HG02970 (cell line): Measurements from ENCODE around the gene CDK5RAP2.

Source experiments
- ATAC-seq: cut with Tn5 transposase; IDR thresholded peaks from one replicate; pipeline ENCODE4 v1.9.1; 2021; ENCODE audit warnings: mild to moderate bottlenecking, moderate library complexity, moderate number of reproducible peaks; ENCODE audit not compliant: unreplicated experiment, low FRiP score

Gene CDK5RAP2

GRCh38 chr9:120442308-120442995 is 137.5 kb downstream of the CDK5RAP2 start:
- no peak for ATAC-seq

- ATAC-seq, result no peak
Measured at GRCh38 chr9:120441426-120442307, 138.3 kb downstream of the CDK5RAP2 start.

GRCh38 chr9:120440791-120441190 is 139.2 kb downstream of the CDK5RAP2 start:
- ATAC-seq, result no peak

- no peak for ATAC-seq
Measured at GRCh38 chr9:120439926-120440325, 140.0 kb downstream of the CDK5RAP2 start.

GRCh38 chr9:120438836-120439546 is 141.0 kb downstream of the CDK5RAP2 start:
- no peak for ATAC-seq

GRCh38 chr9:120438111-120438510 is 141.9 kb downstream of the CDK5RAP2 start:
- no peak for ATAC-seq

GRCh38 chr9:120436983-120437475 is 142.9 kb downstream of the CDK5RAP2 start:
- no peak for ATAC-seq

GRCh38 chr9:120436446-120436845 is 143.5 kb downstream of the CDK5RAP2 start:
- no peak for ATAC-seq

- no peak for ATAC-seq
Measured at GRCh38 chr9:120435091-120435490, 144.9 kb downstream of the CDK5RAP2 start.

- no peak for ATAC-seq
Measured at GRCh38 chr9:120434532-120434931, 145.4 kb downstream of the CDK5RAP2 start.

- ATAC-seq, result no peak
Measured at GRCh38 chr9:120433701-120434100, 146.3 kb downstream of the CDK5RAP2 start.

GRCh38 chr9:120432600-120432999 is 147.4 kb downstream of the CDK5RAP2 start:
- ATAC-seq, result no peak

- ATAC-seq, result no peak
Measured at GRCh38 chr9:120431268-120431667, 148.7 kb downstream of the CDK5RAP2 start.

GRCh38 chr9:120424248-120424647 is 155.7 kb downstream of the CDK5RAP2 start:
- ATAC-seq, result no peak

- ATAC-seq, result no peak
Measured at GRCh38 chr9:120423812-120424211, 156.2 kb downstream of the CDK5RAP2 start.

GRCh38 chr9:120421977-120422376 is 158.0 kb downstream of the CDK5RAP2 start:
- no peak for ATAC-seq

- ATAC-seq, result no peak
Measured at GRCh38 chr9:120418315-120418714, 161.7 kb downstream of the CDK5RAP2 start.

- ATAC-seq, result no peak
Measured at GRCh38 chr9:120416781-120417427, 163.1 kb downstream of the CDK5RAP2 start.

GRCh38 chr9:120413121-120414048 is 166.6 kb downstream of the CDK5RAP2 start:
- no peak for ATAC-seq
